HG02588 (cell line): ENCODE data around the gene COL1A1.

ENCODE experiments used
- ATAC-seq: cut with Tn5 transposase; IDR thresholded peaks from one replicate; pipeline ENCODE4 v1.9.1; 2021; ENCODE audit warnings: mild to moderate bottlenecking, moderate library complexity; ENCODE audit not compliant: unreplicated experiment

The COL1A1 gene

GRCh38 chr17:50145532-50146229 is 55.8 kb downstream of the COL1A1 start:
- ATAC-seq, result no peak

GRCh38 chr17:50144845-50145531 is 56.4 kb downstream of the COL1A1 start:
- ATAC-seq, result no peak

GRCh38 chr17:50144355-50144754 is 57.1 kb downstream of the COL1A1 start:
- ATAC-seq, result no peak

- no peak for ATAC-seq
Observed at GRCh38 chr17:50143461-50144176, 57.8 kb downstream of the COL1A1 start.

GRCh38 chr17:50141745-50142110 is 59.7 kb downstream of the COL1A1 start:
- no peak for ATAC-seq

GRCh38 chr17:50141026-50141744 is 60.2 kb downstream of the COL1A1 start:
- no peak for ATAC-seq

GRCh38 chr17:50139950-50140885 is 61.2 kb downstream of the COL1A1 start:
- ATAC-seq, result no peak

- ATAC-seq, result no peak
Observed at GRCh38 chr17:50139185-50139783, 62.1 kb downstream of the COL1A1 start.

GRCh38 chr17:50137042-50137441 is 64.4 kb downstream of the COL1A1 start:
- no peak for ATAC-seq

GRCh38 chr17:50136096-50136687 is 65.2 kb downstream of the COL1A1 start:
- no peak for ATAC-seq

GRCh38 chr17:50135316-50136095 is 65.9 kb downstream of the COL1A1 start:
- ATAC-seq, result no peak

GRCh38 chr17:50134206-50135110 is 67.0 kb downstream of the COL1A1 start:
- no peak for ATAC-seq

GRCh38 chr17:50133769-50134099 is 67.7 kb downstream of the COL1A1 start:
- no peak for ATAC-seq
